IPS DF 4.7 (cell line): Measurements from ENCODE around the gene OBSCN.
A peak's percentile ranks its signal among the peaks of the same experiment; 100 is the strongest.
"Not testable (repeated sequence)": the region's sequence is repeated elsewhere in the genome, so short reads cannot be mapped to it uniquely, and the experiment has no call there.

Experiments
- DNase-seq: peaks from one replicate; pipeline ENCODE4 v3.0.0-alpha.2; 2013; ENCODE audit warnings: low spot score; ENCODE audit errors: extremely low read depth

OBSCN gene

GRCh38 chr1:228211531-228212414, 3.9 kb downstream of the OBSCN start:
- DNase-seq, result no peak

- no peak for DNase-seq
These were observed 4.6 kb downstream of the OBSCN start for GRCh38 chr1:228212415-228212965.

DNA sequence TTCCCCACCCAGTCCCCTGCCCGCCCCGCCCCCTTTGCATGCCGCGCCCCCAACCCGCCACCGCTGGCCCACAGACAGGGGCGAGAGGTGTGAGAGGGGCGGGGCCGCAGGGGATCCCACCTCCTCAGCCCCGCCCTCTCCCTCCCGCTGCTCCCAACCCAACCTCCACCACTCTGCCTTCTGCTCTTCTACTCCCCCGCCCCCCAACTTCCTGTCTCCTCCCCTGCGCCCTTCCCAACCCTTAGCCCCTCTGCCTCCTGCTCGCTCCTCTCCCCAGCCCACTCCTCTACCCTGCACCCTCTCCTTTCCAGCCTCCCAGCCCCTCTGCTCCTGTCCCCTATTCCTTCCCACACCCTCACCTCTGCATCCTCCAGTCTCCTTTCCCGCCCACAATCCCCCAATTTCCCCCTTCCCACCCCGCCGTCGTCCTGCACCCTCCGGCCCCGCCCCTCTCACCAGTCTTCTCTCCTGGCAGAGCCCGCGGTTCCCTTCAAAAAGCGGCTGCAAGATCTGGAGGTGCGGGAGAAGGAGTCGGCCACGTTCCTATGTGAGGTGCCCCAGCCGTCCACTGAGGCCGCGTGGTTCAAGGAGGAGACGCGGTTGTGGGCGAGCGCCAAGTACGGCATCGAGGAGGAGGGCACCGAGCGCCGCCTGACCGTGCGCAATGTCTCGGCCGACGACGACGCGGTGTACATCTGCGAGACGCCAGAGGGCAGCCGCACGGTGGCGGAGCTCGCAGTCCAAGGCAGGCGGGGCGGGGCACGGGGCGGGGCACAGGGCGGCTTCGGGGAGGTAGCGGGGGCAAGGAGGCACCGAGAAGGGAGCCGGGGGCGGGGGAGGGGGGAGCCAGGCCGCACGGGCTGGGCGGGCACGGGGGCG, 5.4 kb downstream of the OBSCN start:
- DNase-seq, result peak; percentile 33

DNA sequence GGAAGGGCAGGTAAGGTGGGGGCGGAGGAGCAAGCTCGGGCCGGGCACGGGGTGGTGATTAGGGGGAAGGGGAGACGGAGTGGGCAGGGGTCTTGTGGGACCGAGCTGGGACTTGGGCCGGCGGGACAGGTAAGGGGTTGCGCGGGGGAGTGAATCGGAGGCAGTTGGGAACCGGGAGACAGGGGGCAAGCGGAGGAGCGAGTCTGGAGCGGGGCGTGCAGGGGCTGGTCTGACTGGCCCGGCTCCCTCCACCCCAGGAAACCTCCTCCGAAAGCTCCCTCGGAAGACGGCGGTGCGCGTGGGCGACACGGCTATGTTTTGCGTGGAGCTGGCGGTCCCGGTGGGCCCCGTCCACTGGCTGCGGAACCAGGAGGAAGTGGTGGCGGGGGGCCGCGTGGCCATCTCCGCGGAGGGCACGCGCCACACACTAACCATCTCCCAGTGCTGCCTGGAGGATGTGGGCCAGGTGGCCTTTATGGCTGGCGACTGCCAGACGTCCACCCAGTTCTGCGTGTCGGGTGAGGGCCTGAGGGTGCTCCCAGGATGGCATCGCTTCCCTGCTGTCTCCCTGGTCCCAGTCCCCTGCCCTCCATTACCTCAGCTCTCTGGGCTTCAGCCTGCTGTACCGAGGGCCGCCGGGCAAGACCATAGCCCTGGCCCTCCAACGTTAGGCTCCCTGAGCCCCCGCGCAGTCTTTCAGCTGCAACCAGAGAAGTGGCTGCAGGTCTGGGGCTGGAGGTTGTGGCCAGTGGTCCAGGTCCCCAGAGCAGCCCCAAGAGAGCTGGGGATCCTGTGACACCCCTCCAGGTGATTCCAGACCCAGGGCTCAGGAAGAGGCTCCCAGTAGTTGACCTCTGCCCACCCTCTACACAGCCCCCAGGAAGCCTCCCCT, 6.3 kb downstream of the OBSCN start:
- DNase-seq, result no peak

- DNase-seq, result no peak
These were observed 7.2 kb downstream of the OBSCN start for GRCh38 chr1:228214921-228215662.

DNA sequence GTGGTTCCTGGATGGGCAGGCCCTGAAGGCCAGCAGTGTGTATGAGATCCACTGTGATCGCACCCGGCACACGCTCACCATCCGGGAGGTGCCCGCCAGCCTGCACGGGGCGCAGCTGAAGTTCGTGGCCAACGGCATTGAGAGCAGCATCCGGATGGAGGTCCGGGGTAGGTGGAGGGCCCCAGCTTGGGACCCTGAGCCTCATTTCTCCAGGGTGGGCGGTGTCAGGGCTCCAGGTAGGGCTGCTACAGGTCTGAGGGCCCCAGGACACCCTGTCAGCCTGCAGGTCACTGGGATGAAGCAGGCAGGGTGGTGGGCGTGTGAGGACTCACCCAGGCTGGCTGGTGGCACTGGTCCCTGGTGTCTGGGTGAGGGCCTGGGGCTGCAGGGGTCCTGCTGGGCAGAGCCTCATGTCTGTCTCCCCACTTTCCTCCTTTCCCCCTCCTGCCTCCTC, 7.8 kb downstream of the OBSCN start:
- DNase-seq, result no peak

- DNase-seq, result no peak
These were observed 8.8 kb downstream of the OBSCN start for GRCh38 chr1:228216371-228217320.

DNA sequence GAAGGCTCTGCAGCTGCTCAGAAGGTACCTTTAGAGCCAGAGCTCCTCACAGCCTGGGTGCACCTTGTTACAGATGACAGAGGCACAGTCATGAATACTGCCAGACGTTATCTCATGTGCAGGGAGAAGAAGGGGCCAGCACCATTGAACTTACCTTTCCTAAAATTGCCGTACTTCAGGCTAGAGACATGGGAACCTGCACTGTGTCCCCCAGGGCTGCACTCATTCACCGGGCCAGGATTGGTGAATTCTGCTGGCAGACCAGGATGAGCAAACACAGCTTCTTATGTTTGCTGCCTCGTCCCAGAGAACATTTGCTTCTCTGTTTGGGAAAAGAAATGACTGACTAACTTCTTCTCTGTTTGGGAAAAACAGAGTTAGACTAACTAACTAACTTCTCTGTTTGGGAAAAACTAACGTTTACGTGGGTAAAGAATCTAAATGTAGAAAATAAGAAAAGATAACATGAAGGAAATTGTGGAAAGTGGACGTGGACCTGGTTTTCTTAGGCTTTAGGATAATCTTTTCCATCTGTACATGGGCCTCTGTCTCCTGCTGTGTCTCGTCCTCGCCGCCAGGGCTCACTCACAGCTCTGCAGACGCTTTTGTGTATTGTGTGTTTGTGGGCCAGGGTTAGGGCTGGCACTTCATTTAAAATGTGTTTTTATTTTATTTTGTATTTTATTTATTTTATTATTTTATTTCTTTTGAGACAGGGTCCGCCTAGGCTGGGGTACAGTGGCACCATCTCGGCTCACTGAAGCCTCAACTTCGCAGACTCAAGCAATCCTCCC, 9.9 kb downstream of the OBSCN start:
- DNase-seq, result no peak

DNA sequence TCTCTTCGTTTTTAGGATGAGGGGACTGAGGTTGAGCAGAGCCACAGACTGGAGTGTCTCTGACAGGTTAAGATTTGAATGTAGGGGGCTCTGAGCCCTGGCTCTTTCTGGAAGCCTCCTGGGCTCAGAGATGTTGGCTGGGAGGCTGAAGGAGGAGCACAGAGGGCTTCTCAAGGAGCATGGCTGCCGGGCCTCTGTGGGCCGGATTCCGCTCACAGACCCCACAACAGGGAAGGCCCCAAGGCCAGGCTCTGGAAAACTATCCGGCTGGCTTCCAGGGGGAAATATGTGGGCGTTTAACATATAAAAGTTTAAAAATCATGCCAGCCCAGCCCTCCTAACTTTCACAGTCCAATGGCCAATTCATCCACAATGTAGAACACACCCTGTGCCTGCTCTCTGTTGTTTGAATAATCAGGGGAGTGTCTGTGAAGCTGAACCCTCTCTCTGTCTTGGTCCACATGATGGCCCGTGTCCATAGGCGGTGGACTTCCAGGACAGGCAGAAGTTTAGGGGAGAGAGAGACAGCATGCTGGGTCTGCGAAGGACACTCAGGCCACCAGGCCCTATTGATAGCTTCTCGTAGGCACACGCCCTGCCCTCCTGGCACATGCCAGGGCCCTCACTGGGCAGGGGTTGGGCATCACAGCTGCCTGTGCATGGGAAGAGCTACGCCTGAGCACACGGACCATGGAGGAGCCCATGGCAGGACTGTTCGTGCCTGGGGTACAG, 10.8 kb downstream of the OBSCN start:
- DNase-seq, result no peak

- no peak for DNase-seq
These were observed 11.6 kb downstream of the OBSCN start for GRCh38 chr1:228219245-228219961.

DNA sequence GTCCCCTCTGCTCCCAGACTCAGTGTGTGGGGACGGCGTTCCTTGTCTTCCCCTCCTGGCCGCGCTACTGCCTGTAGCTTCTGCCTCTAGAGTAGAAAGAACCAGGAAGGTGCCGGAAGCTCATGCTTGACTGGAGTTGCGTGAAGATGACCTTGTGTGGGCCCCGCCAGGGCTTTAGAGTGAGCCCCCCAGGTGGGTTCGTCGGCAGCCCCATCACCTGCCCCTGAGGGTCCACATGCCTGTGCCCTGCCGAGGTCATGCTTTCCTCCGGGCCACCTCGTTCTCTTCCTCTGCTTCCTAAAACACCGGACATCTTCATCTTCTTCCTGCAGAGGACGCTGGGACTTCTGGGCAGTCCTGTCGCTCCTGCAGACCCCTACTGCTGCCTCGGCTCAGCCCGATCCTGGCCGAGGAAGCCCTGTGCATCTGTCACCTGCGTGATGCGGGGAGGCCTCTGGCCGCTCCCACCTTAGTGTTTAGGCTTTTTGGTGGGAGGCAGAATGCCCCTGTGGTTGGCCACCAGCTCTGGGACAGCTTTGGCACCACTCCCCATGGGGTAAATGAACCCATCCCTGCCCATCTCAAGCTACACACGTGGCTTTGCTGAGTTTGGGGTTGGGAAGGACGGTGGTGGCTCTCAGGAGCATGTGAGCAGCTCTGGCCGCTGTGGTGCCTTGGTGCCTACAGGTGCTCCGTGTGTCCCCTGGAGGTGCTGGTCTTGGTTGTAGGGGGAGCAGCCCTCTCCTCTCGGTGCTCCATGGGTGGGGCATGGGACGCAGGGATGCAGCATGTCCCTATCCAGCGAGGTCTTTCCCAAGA, 12.3 kb downstream of the OBSCN start:
- DNase-seq, result no peak

DNA sequence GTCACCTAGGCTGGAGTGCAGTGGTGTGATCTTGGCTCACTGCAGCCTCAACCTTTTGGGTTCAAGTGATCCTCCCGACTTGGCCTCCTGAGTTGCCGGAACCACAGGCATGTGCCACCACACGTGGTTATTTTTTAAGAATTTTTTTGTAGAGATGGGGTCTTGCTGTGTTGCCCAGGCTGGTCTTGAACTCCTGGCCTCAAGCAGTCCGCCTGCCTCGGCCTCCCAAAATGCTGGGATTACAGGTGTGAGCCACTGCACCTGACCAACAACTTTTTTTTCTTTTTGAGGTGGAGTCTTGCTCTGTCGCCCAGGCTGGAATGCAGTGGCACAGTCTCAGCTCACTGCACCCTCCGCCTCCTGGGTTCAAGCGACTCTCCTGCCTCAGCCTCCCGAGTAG, 13.3 kb downstream of the OBSCN start:
- not testable (repeated sequence) for DNase-seq

GRCh38 chr1:228222548-228222947, 14.7 kb downstream of the OBSCN start:
- no peak for DNase-seq

GRCh38 chr1:228224198-228225164, 16.6 kb downstream of the OBSCN start:
- DNase-seq, result no peak

DNA sequence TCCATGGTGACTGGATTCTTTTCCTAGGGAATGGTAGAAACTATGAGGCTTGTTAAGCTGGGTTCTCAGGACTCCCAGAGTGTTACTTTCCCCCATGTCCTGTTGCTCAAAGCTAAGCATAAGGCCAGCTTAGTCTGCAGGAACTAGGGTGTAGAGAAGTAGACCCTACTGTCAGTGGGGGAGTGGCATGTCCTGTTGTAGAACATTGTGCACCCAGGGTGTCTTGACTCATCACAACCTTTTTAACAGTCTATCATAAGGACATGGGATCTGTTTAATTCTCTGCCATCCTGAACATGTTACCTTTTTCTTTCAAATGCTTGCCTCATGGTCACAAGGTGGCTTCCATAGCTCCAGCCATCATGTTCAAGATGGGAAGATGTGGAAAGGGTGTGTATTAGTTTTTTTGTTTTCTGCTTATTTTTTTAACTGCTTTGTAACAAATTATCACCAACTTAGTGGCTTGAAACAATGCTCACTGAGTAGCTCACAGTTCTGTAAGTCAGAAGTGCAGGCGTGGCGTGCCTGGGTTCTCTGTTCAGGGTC, 17.4 kb downstream of the OBSCN start:
- DNase-seq, result no peak
